Urinary bladder (tissue), 2 donors: ENCODE results near the gene SMC3. TPM values are rescaled to one million over a fixed set of nuclear protein-coding genes. Genes with fewer than 3 reads are reported as not detected.

ENCODE experiments used
- polyA plus RNA-seq: library from polyadenylated mRNA; stranded (reverse); fragments of 200-250 nt; gene quantifications from one replicate; pipeline ENCODE4 v1.2.3, GENCODE V29; 2013
- small RNA-seq: library from RNA; depleted of rRNA; stranded (forward); fragments of <200 nt; gene quantifications from one replicate; pipeline ENCODE3, GENCODE V24; 2014
- total RNA-seq: library from RNA; depleted of rRNA; stranded (reverse); fragments of >200 nt; gene quantifications from one replicate; pipeline ENCODE4 v1.2.3, GENCODE V29; 2014
- donor health status: healthy.

The SMC3 gene
- total and polyA plus RNA-seq, 2 donors: 25.8 to 50.7 TPM

Small RNA genes within 50 kb of the gene (small RNA-seq; reads per million reads assigned to genes)
- gene RF00019: not detected

Other genes starting within 250 kb of the SMC3 start
- 8.5 TPM for gene DUSP5, start 69.8 kb upstream of the SMC3 start, total RNA-seq
- 18.7 TPM for gene DUSP5, start 69.8 kb upstream of the SMC3 start, polyA plus RNA-seq
- 2.3 TPM for gene RBM20, start 76.6 kb downstream of the SMC3 start, total RNA-seq
- gene RBM20, start 76.6 kb downstream of the SMC3 start, polyA plus RNA-seq: 0.68 TPM